Ovary (tissue), 9 donors: Measurements from ENCODE around the gene LRRN1. TPM values are rescaled to one million over a fixed set of nuclear protein-coding genes. Genes with fewer than 3 reads are reported as not detected.

Source experiments
- DNase-seq, 5 donors: peaks; one replicate each; pipeline ENCODE4 v3.0.0-alpha.2; 2019 to 2020
- H3K27ac ChIP-seq, 2 donors: fragments of 200-600 bp; one replicate each; pipeline versions ENCODE4 v1.5.1 to v1.8.0; 2019 to 2022
- H3K27me3 ChIP-seq: fragments of 200-600 bp; one replicate; pipeline ENCODE4 v1.8.0; 2022
- H3K36me3 ChIP-seq: fragments of 200-600 bp; sonication (generic); one replicate; pipeline ENCODE4 v1.5.1; 2019
- H3K4me1 ChIP-seq: one replicate; pipeline ENCODE4 v1.8.1; 2013; ENCODE audit warnings: mild to moderate bottlenecking, moderate library complexity; ENCODE audit not compliant: insufficient read depth
- H3K4me3 ChIP-seq: fragments of 200-600 bp; sonication (generic); one replicate; pipeline ENCODE4 v1.5.1; 2017
- H3K9me3 ChIP-seq, 2 donors: fragments of 200-600 bp in 1 of 2; sonication (generic) in 1 of 2; one replicate each; pipeline versions ENCODE4 v1.5.1 to v1.8.1; 2013 to 2019; ENCODE audit warnings: mild to moderate bottlenecking in 1 of 2, moderate library complexity in 1 of 2
- EP300 ChIP-seq: sonication (generic); formaldehyde crosslinking; IDR thresholded peaks from one replicate; pipeline ENCODE4 v1.6.1; 2017; ENCODE audit warnings: antibody characterized with exemption
- POLR2A ChIP-seq: fragments of 450-650 bp; IDR thresholded peaks from one replicate; pipeline ENCODE4 v1.6.1; 2017; ENCODE audit warnings: antibody characterized with exemption, mild to moderate bottlenecking, moderate library complexity
- WGBS, 3 donors: extraction: QIAGEN DNeasy Blood & Tissue Kit in 1 of 3; methylation state at CpG; one replicate each; pipeline versions ENCODE4 v1.1.5 to v1.1.7; 2013 to 2017; 5-methylcytosine and 5-hydroxymethylcytosine counted together
- intact Hi-C, 4 donors: fragments of 100-400 bp; cut with DNase I; formaldehyde crosslinking; loops; one replicate each; pipeline versions ENCODE4 v1.11.0 to v1.15.1; 2022 to 2023
- polyA plus RNA-seq, 2 donors: library from polyadenylated mRNA; stranded (reverse); fragments of 200-250 nt in 1 of 2; fragments of 350-450 nt in 1 of 2; fragmentation: Illumina TruSeq in 1 of 2; extraction: RNeasy Lipid Tissue Mini Kit (QIAGEN cat#74804) in 1 of 2; gene quantifications; one replicate each; pipeline ENCODE4 v1.2.3, GENCODE V29; 2013 to 2014
- total RNA-seq, 7 donors: library from RNA; depleted of rRNA in 2 of 7; stranded (reverse); fragments of >200 nt in 2 of 7; fragmentation: NEBNext Ultra II Directional in 3 of 7; extraction: Animal tissue kit (Norgen Biotek cat#: 25700) in 3 of 7; gene quantifications; one replicate each; pipeline versions ENCODE4 v1.1.0 to v1.2.4, GENCODE V29; 2016 to 2023
- TF ChIP-seq, protein P1 (sequence below), 3 donors: fragments of 450-650 bp in 2 of 3; fragments of 200-600 bp in 1 of 3; IDR thresholded peaks; one replicate each; pipeline versions ENCODE4 v1.5.1 to v1.8.0; 2016 to 2022; ENCODE audit warnings: antibody characterized with exemption in 3 of 3, mild to moderate bottlenecking in 1 of 3
- donor health status: DM: no; HTN: no; CAD: no; lungs with moderate emphysema.
- donor health status: DM: no; HTN: no; CAD: no.
- donor health status: Bipolar disorder and iron deficiency.
- donor health status: DM: yes; HTN: yes; CAD: no.
- donor health status: DM: no; HTN: no; CAD: no.
- donor health status: DM: yes; HTN: yes; CAD: no.

Gene LRRN1
- total and polyA plus RNA-seq, 9 donors, result 2.9 to 18.5 (median 7.4) TPM

DNA sequence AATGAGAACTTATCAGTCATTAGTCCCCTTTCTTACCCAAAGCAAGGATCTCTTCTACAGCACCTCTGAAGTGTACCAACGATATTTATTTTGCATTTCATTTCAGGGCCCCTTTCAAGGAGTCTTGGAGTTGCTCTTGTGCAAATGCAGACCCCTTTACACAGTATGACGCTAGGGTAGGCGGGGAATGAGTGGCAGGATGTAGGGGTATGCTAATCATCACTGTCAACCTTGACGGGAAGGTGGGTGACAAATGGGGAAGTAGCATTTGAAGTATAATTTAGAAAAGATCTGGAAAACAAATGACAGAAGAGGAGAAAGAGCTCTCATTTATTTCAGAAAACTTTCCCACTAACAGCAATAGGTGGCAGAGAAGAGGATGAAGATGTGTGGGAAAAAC lies 94.4 kb downstream of the LRRN1 start:
- H3K27ac ChIP-seq, result no peak overlapping the region
- no peak overlapping the region for H3K4me3 ChIP-seq
- H3K9me3 ChIP-seq, result no peaks in the 10 kb centered on the region
- no peaks in the 10 kb centered on the region for H3K27me3 ChIP-seq
- WGBS, 3 donors, result 32 to 46% (median 36%) methylated on average over 4 of the region's 4 CpGs
- no peaks in the 10 kb centered on the region for H3K36me3 ChIP-seq
- no peak for TF ChIP-seq POLR2A
- TF ChIP-seq, protein P1, sequence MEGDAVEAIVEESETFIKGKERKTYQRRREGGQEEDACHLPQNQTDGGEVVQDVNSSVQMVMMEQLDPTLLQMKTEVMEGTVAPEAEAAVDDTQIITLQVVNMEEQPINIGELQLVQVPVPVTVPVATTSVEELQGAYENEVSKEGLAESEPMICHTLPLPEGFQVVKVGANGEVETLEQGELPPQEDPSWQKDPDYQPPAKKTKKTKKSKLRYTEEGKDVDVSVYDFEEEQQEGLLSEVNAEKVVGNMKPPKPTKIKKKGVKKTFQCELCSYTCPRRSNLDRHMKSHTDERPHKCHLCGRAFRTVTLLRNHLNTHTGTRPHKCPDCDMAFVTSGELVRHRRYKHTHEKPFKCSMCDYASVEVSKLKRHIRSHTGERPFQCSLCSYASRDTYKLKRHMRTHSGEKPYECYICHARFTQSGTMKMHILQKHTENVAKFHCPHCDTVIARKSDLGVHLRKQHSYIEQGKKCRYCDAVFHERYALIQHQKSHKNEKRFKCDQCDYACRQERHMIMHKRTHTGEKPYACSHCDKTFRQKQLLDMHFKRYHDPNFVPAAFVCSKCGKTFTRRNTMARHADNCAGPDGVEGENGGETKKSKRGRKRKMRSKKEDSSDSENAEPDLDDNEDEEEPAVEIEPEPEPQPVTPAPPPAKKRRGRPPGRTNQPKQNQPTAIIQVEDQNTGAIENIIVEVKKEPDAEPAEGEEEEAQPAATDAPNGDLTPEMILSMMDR (IDR thresholded peaks at IDR 0.05), result no peak
- TF ChIP-seq EP300, result no peak
- DNase-seq, result no peak
- H3K4me1 ChIP-seq, result no peaks in the 10 kb centered on the region
- intact Hi-C loops, result no loop called here
